ENCODE data around the gene SCPEP1.
"Not testable (repeated sequence)": the region's sequence is repeated elsewhere in the genome, so short reads cannot be mapped to it uniquely, and the experiment has no call there.

Gene SCPEP1

DNA sequence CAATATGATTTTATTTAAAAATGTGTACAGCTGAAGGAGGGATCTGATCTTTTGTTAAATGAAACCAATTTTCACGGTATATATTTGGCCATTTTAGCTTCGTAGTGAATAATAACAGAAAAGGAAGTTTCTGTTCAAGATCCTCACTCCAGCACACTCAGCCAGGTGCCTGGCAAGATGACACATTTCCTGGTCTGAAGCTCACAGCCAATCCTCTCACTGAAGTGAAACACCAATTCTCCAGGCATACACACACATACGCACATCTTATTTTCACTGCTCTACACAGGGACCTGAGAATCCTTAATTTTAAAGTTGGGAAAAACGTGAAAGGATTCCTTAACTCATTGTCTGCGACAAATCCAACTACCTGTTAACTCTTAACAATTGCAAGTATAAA, 39.7 kb upstream of the SCPEP1 start:
- H3K27me3 ChIP-seq (ENCODE audit: control insufficient read depth, insufficient read depth, low read length); H3K4me3 ChIP-seq (ENCODE audit: low read length); H3K4me2 ChIP-seq (ENCODE audit: low read length); H3K9me3 ChIP-seq (replicated peaks; ENCODE audit: low read length); H3K9ac ChIP-seq (ENCODE audit: low read depth, low read length); H3K4me1 ChIP-seq (ENCODE audit: control insufficient read depth, insufficient read depth, low read length): not testable (repeated sequence)
- H3K36me3 ChIP-seq (ENCODE audit: insufficient read depth, low read length), result peaks cover 44% of the 10 kb centered on the region

DNA sequence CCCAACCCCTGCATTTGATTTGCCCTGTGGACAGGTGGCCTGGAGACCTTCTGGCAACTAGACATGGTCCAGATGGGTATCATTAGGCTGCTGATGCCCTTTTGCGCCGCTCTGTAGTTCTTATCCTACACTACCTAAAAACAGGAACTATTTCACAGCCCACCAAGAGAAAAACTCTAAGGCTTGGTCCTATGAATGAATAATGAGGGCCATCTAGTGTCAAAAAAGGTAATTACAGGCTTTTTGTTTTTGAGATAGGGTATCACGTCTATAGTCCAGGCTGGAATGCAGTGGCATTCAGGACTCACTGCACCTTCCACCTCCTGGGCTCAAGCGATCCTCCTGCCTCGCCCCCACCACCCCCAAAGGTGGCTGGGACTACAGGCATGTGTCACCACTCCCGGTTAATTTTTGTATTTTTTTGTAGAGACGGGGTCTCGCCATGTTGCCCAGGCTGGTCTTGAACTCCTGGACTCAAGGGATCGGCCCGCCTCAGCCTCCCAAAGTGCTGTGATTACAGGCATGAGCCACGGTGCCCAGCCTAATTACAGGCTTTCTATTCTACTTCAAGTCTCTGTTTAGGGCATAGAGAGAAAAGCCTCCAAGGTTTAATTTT, 38.0 kb upstream of the SCPEP1 start:
- Histone ChIP-seq H3K9ac (ENCODE audit: low read depth, low read length) (no peak overlapping the region), H3K4me2 (ENCODE audit: low read length) (no peak overlapping the region)

DNA sequence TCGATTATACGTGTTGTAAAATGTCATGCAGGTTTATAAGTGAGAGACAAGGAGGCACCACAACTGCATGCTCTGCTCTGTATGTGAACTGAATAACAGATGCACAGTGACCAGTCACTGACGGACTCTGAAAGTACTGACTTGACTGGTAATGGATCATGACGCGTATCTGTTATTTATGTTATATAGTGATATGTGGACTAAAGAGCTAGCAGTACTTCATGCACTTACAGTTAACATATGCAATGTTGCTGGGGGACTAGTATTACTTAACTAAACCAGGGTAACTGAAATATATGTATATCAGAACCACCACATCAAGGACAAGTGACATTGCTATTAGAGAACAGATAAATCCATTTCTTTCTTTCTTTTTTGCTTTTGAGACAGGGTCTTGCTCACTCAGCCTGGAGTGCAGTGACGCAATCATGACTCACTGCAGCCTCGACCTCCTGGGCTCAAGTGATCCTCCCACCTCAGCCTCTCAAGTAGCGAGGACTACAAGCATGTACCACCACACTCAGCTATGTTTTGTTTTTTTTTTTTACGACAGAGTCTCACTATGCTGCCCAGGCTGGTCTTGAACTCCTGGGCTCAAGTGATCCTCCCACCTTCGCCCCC, 34.3 kb upstream of the SCPEP1 start:
- Histone ChIP-seq H3K9me3 (replicated peaks; ENCODE audit: low read length) (no peaks in the 10 kb centered on the region), H3K4me3 (ENCODE audit: low read length) (no peak overlapping the region), H3K9ac (ENCODE audit: low read depth, low read length) (no peak overlapping the region), H3K27me3 (ENCODE audit: control insufficient read depth, insufficient read depth, low read length) (no peaks in the 10 kb centered on the region), H3K36me3 (ENCODE audit: insufficient read depth, low read length) (peaks cover 38% of the 10 kb centered on the region), H3K4me2 (ENCODE audit: low read length) (no peak overlapping the region), H3K4me1 (ENCODE audit: control insufficient read depth, insufficient read depth, low read length) (no peaks in the 10 kb centered on the region)

More for the DNA sequence above, 38.0 kb upstream of the SCPEP1 start:
- Histone ChIP-seq H3K4me1 (ENCODE audit: control insufficient read depth, insufficient read depth, low read length) (peaks cover 5% of the 10 kb centered on the region), H3K27me3 (ENCODE audit: control insufficient read depth, insufficient read depth, low read length) (no peaks in the 10 kb centered on the region), H3K4me3 (ENCODE audit: low read length) (no peak overlapping the region), H3K36me3 (ENCODE audit: insufficient read depth, low read length) (peaks cover 41% of the 10 kb centered on the region), H3K9me3 (replicated peaks; ENCODE audit: low read length) (no peaks in the 10 kb centered on the region)

- H3K9me3 ChIP-seq (replicated peaks; ENCODE audit: low read length), result no peaks in the 10 kb centered on the region
- no peaks in the 10 kb centered on the region for H3K4me1 ChIP-seq (ENCODE audit: control insufficient read depth, insufficient read depth, low read length)
- H3K4me3 ChIP-seq (ENCODE audit: low read length), result no peak overlapping the region
- H3K36me3 ChIP-seq (ENCODE audit: insufficient read depth, low read length), result peaks cover 52% of the 10 kb centered on the region
- H3K4me2 ChIP-seq (ENCODE audit: low read length), result no peak overlapping the region
- no peak overlapping the region for H3K9ac ChIP-seq (ENCODE audit: low read depth, low read length)
- no peaks in the 10 kb centered on the region for H3K27me3 ChIP-seq (ENCODE audit: control insufficient read depth, insufficient read depth, low read length)
These were observed 31.9 kb upstream of the SCPEP1 start for GRCh38 chr17:56945938-56946505.

- Histone ChIP-seq H3K4me2 (ENCODE audit: low read length) (no peak overlapping the region), H3K4me1 (ENCODE audit: control insufficient read depth, insufficient read depth, low read length) (no peaks in the 10 kb centered on the region), H3K27me3 (ENCODE audit: control insufficient read depth, insufficient read depth, low read length) (no peaks in the 10 kb centered on the region), H3K9ac (ENCODE audit: low read depth, low read length) (no peak overlapping the region), H3K4me3 (ENCODE audit: low read length) (no peak overlapping the region), H3K36me3 (ENCODE audit: insufficient read depth, low read length) (peaks cover 44% of the 10 kb centered on the region), H3K9me3 (replicated peaks; ENCODE audit: low read length) (no peaks in the 10 kb centered on the region)
These were observed 30.2 kb upstream of the SCPEP1 start for GRCh38 chr17:56947741-56948140.

GRCh38 chr17:56948491-56948890, 29.4 kb upstream of the SCPEP1 start:
- Histone ChIP-seq H3K9me3 (replicated peaks; ENCODE audit: low read length) (no peaks in the 10 kb centered on the region), H3K4me3 (ENCODE audit: low read length) (no peak overlapping the region), H3K27me3 (ENCODE audit: control insufficient read depth, insufficient read depth, low read length) (no peaks in the 10 kb centered on the region), H3K36me3 (ENCODE audit: insufficient read depth, low read length) (peaks cover 37% of the 10 kb centered on the region), H3K4me1 (ENCODE audit: control insufficient read depth, insufficient read depth, low read length) (no peaks in the 10 kb centered on the region), H3K9ac (ENCODE audit: low read depth, low read length) (no peak overlapping the region), H3K4me2 (ENCODE audit: low read length) (no peak overlapping the region)

GRCh38 chr17:56949595-56949994, 28.3 kb upstream of the SCPEP1 start:
- peaks cover 5% of the 10 kb centered on the region for H3K4me1 ChIP-seq (ENCODE audit: control insufficient read depth, insufficient read depth, low read length)
- peaks cover 30% of the 10 kb centered on the region for H3K36me3 ChIP-seq (ENCODE audit: insufficient read depth, low read length)
- H3K9me3 ChIP-seq (replicated peaks; ENCODE audit: low read length), result no peaks in the 10 kb centered on the region
- H3K4me3 ChIP-seq (ENCODE audit: low read length), result no peak overlapping the region
- no peaks in the 10 kb centered on the region for H3K27me3 ChIP-seq (ENCODE audit: control insufficient read depth, insufficient read depth, low read length)
- no peak overlapping the region for H3K9ac ChIP-seq (ENCODE audit: low read depth, low read length)
- H3K4me2 ChIP-seq (ENCODE audit: low read length), result no peak overlapping the region

GRCh38 chr17:56956992-56957391, 20.9 kb upstream of the SCPEP1 start:
- Histone ChIP-seq H3K4me3 (ENCODE audit: low read length) (no peak overlapping the region), H3K27me3 (ENCODE audit: control insufficient read depth, insufficient read depth, low read length) (no peaks in the 10 kb centered on the region), H3K36me3 (ENCODE audit: insufficient read depth, low read length) (no peaks in the 10 kb centered on the region), H3K4me2 (ENCODE audit: low read length) (no peak overlapping the region), H3K9me3 (replicated peaks; ENCODE audit: low read length) (no peaks in the 10 kb centered on the region), H3K4me1 (ENCODE audit: control insufficient read depth, insufficient read depth, low read length) (peaks cover 11% of the 10 kb centered on the region), H3K9ac (ENCODE audit: low read depth, low read length) (no peak overlapping the region)

- Histone ChIP-seq H3K27me3 (ENCODE audit: control insufficient read depth, insufficient read depth, low read length) (no peaks in the 10 kb centered on the region), H3K4me2 (ENCODE audit: low read length) (peak within 1 kb of the TSS; percentile 73), H3K9me3 (replicated peaks; ENCODE audit: low read length) (no peaks in the 10 kb centered on the region), H3K36me3 (ENCODE audit: insufficient read depth, low read length) (no peaks in the 10 kb centered on the region), H3K4me3 (ENCODE audit: low read length) (peak within 1 kb of the TSS; percentile 93), H3K4me1 (ENCODE audit: control insufficient read depth, insufficient read depth, low read length) (peaks cover 6% of the 10 kb centered on the region), H3K9ac (ENCODE audit: low read depth, low read length) (peak within 1 kb of the TSS; percentile 98)
These were observed 17.1 kb upstream of the SCPEP1 start, which contains the start of gene COIL for GRCh38 chr17:56960596-56961538. Gene COIL, minus strand, starts transcription at chr17:56961050. Its CDS starts 31 bp downstream, at chr17:56961019.

DNA sequence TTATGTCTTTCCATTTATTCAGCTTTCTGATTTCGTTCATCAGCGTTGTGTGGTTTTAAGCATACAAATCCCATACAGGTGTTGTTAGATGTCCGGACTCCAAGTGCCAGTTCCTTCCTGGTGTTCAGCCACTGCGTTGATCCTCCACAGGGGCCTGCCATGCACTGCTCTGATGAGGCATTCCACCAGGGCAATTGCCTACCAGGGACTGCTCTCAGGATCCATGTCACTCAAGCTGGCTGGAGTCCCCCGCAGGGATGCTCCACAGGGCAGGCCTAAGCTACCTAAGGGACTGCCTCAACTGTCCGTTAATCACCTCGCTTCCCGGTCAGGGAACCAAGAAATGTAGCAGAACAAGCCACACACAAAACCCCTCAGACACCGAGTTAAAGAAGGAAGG, 12.7 kb upstream of the SCPEP1 start:
- not testable (repeated sequence) for H3K9me3 ChIP-seq (replicated peaks; ENCODE audit: low read length); H3K4me3 ChIP-seq (ENCODE audit: low read length); H3K27me3 ChIP-seq (ENCODE audit: control insufficient read depth, insufficient read depth, low read length); H3K9ac ChIP-seq (ENCODE audit: low read depth, low read length); H3K36me3 ChIP-seq (ENCODE audit: insufficient read depth, low read length); H3K4me1 ChIP-seq (ENCODE audit: control insufficient read depth, insufficient read depth, low read length); H3K4me2 ChIP-seq (ENCODE audit: low read length)

DNA sequence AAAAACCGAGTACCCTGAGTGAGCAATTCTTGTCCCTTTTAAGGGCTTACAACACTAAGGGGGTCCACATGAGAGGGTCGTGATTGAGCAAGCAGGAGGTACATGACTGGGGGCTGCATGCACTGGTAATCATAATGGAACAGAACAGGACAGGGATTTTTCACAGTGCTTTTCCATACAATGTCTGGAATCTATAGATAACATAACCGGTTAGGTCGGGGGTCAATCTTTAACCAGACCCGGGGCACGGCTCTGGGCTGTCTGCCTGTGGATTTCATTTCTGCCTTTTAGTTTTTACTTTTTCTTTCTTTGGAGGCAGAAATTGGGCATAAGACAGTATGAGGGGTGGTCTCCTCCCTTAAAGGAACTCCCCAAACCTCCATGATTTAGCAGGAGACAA, 12.2 kb upstream of the SCPEP1 start:
- not testable (repeated sequence) for H3K9me3 ChIP-seq (replicated peaks; ENCODE audit: low read length); H3K4me3 ChIP-seq (ENCODE audit: low read length); H3K27me3 ChIP-seq (ENCODE audit: control insufficient read depth, insufficient read depth, low read length); H3K4me2 ChIP-seq (ENCODE audit: low read length); H3K9ac ChIP-seq (ENCODE audit: low read depth, low read length); H3K36me3 ChIP-seq (ENCODE audit: insufficient read depth, low read length); H3K4me1 ChIP-seq (ENCODE audit: control insufficient read depth, insufficient read depth, low read length)
